ENCODE data around the gene ABCD3. TPM values are rescaled to one million over a fixed set of nuclear protein-coding genes. Genes with fewer than 3 reads are reported as not detected.

Gene ABCD3
- total and polyA plus RNA-seq, 2 of the 8 experiments (the other 6 are each of a cell fraction or from before 2014, with no cell fraction given) = 6.6 to 29.4 TPM

DNA sequence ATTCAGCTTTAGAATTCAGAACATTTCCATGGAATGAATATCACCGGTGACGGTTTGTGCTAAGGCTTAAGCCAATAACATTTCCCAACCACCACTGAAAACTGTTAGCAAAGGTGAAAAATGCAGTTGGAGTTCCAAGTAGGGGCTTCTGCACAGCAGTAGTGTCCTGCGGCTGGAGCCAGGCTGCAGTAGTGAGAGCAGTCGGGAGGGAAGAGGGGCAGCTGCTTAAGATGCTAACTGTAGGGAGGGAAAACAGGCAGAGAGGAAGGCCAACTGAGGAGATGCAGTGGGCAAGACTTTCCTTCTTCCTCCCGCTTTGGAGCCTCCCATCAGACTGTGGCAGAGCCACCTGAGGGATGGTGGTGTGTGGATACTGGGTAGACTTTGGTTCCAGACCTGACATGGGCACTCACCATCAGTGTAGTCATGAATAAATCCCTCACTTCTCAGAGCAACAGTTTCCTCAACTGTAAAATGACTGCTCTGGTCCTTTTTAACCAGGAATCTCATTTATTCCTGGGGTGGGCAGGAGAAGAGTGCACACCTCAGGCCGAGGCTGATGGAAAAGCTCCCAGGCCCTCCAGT lies 120.1 kb downstream of the ABCD3 start:
- Histone ChIP-seq H2AK5ac (ENCODE audit: low read depth, low read length) (no peak overlapping the region), H3K23me2 (ENCODE audit: low read depth, low read length) (peaks cover 10% of the 10 kb centered on the region), H3K56ac (replicated peaks; ENCODE audit: insufficient read length, low read depth, low read length) (no peak overlapping the region), H2BK20ac (ENCODE audit: low read length) (no peak overlapping the region), H3K4me3 (ENCODE audit: extremely low read depth in 1 of 4, insufficient read depth in 2 of 4, low read depth in 3 of 4, low read length in 4 of 4) (no peak overlapping the region), H2BK120ac (replicated peaks; ENCODE audit: low read depth, low read length) (no peak overlapping the region), H3K79me2 (ENCODE audit: control insufficient read depth in 1 of 2, insufficient read depth in 2 of 2, low read length in 2 of 2) (peaks cover 0 to 7% of the 10 kb centered on the region in 2 experiments; a peak in 1 of 4 replicates), H3K23ac (ENCODE audit: insufficient read length) (no peak overlapping the region), H2AFZ (ENCODE audit: low read length) (no peak overlapping the region), H2BK5ac (ENCODE audit: low read depth, low read length) (no peak overlapping the region), H3K79me1 (ENCODE audit: low read depth, low read length) (no peaks in the 10 kb centered on the region; the same call in 1 of the 2 replicates), H4K8ac (ENCODE audit: extremely low read depth, insufficient read depth, low read length) (no peak overlapping the region), H2BK15ac (ENCODE audit: low read length) (no peak overlapping the region), H3K14ac (ENCODE audit: insufficient read length) (no peak overlapping the region), H2BK12ac (ENCODE audit: low read depth, low read length) (no peak overlapping the region), H3K27ac (ENCODE audit: low read depth, low read length) (no peak overlapping the region), H4K5ac (ENCODE audit: insufficient read length, low read depth, low read length) (no peak overlapping the region), H3K4ac (replicated peaks; ENCODE audit: insufficient read length, low read depth, low read length) (no peak overlapping the region), H3K9ac (replicated peaks in 1 of 4; ENCODE audit: extremely low read depth in 1 of 4, low read depth in 3 of 4, low read length in 3 of 4) (no peak overlapping the region), H4K20me1 (replicated peaks in 1 of 2; ENCODE audit: control insufficient read depth in 1 of 2, insufficient read depth in 2 of 2, low read length in 2 of 2) (peaks cover 0 to 9% of the 10 kb centered on the region in 2 experiments), H3K4me1 (replicated peaks in 1 of 4; ENCODE audit: control insufficient read depth in 3 of 4, insufficient read depth in 4 of 4, low read length in 3 of 4) (peaks cover 2 to 6% (median 3%) of the 10 kb centered on the region in 4 experiments; a peak in 6 of 7 replicates), H3K9me3 (ENCODE audit: insufficient read depth in 2 of 2, low read depth in 1 of 2, low read length in 1 of 2) (no peaks in the 10 kb centered on the region), H3K36me3 (ENCODE audit: control insufficient read depth in 2 of 4, insufficient read depth in 4 of 4, low read length in 3 of 4) (peaks cover 2 to 15% (median 7%) of the 10 kb centered on the region in 4 experiments; a peak in 3 of 8 replicates), H4K91ac (replicated peaks; ENCODE audit: insufficient read length, low read length) (no peak overlapping the region), H3K18ac (ENCODE audit: extremely low read depth, low read length) (no peak overlapping the region), H3K27me3 (replicated peaks in 1 of 4; ENCODE audit: control insufficient read depth in 3 of 4, extremely low read depth in 1 of 4, insufficient read depth in 3 of 4, low read length in 3 of 4) (peaks cover 2 to 12% (median 7%) of the 10 kb centered on the region in 4 experiments; a peak in 6 of 7 replicates), H3K4me2 (ENCODE audit: insufficient read depth in 1 of 2, low read depth in 2 of 2, low read length in 2 of 2) (no peak overlapping the region)
- ChIA-PET CTCF (ENCODE audit: partially characterized antibody) (interaction anchor here (1.1 to 6.9 kb wide), 7 partner anchors 9 to 710 kb away, joined by 3 to 46 read pairs (median 7); no protein-coding TSS in a partner anchor), POLR2A (ENCODE audit: partially characterized antibody) (no interaction called here)
- TF ChIP-seq, protein P1, sequence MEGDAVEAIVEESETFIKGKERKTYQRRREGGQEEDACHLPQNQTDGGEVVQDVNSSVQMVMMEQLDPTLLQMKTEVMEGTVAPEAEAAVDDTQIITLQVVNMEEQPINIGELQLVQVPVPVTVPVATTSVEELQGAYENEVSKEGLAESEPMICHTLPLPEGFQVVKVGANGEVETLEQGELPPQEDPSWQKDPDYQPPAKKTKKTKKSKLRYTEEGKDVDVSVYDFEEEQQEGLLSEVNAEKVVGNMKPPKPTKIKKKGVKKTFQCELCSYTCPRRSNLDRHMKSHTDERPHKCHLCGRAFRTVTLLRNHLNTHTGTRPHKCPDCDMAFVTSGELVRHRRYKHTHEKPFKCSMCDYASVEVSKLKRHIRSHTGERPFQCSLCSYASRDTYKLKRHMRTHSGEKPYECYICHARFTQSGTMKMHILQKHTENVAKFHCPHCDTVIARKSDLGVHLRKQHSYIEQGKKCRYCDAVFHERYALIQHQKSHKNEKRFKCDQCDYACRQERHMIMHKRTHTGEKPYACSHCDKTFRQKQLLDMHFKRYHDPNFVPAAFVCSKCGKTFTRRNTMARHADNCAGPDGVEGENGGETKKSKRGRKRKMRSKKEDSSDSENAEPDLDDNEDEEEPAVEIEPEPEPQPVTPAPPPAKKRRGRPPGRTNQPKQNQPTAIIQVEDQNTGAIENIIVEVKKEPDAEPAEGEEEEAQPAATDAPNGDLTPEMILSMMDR (IDR thresholded peaks at IDR 0.05; ENCODE audit: control extremely low read depth in 1 of 3, insufficient read depth in 1 of 3, low read depth in 1 of 3, low read length in 3 of 3) = peak in 2 of 3 experiments; percentile 34 to 35; a peak in 3 of 4 replicates
- TF ChIP-seq RAD21 (IDR thresholded peaks at IDR 0.05 in 1 of 2, conservative IDR thresholded peaks at IDR 0.05 in 1 of 2; ENCODE audit: low read depth in 2 of 2, low read length in 2 of 2) (peak; percentile 28 to 37), HDAC6 (IDR thresholded peaks at IDR 0.05; ENCODE audit: low read depth, low read length) (no peak), SP1 (IDR thresholded peaks at IDR 0.05; ENCODE audit: low read depth, low read length) (no peak), KDM1A (IDR thresholded peaks at IDR 0.05; ENCODE audit: borderline replicate concordance, low read length) (no peak), ASH2L (IDR thresholded peaks at IDR 0.05; ENCODE audit: low read length) (no peak), POLR2AphosphoS5 (IDR thresholded peaks at IDR 0.05; ENCODE audit: low read depth, low read length) (no peak)
- WGBS, 2 experiments (ENCODE audit: extremely low coverage in 1 of 2, insufficient coverage in 1 of 2, insufficient read length in 1 of 2, insufficient replicate concordance in 2 of 2, low coverage in 1 of 2, low lambda C conversion rate in 2 of 2, missing lambda C conversion rate in 1 of 2) = 82% methylated on average over 6 of the region's 6 CpGs; no CpG with 5 or more reads in 1 of the 2 experiments
- DNase-seq (ENCODE audit: low read depth in 1 of 2, low spot score in 2 of 2) = no peak
- FAIRE-seq = no peak
